SK-N-SH treated with all-trans-retinoic acid at 6 μM for 48 hours (cell line): Measurements from ENCODE around the gene PIEZO1.
A peak's percentile ranks its signal among the peaks of the same experiment; 100 is the strongest.

Experiments
- ATAC-seq: fragments of 200-7000 bp; cut with Tn5 transposase; 3 replicates; pipeline ENCODE4 v1.9.1; 2020; ENCODE audit warnings: mild to moderate bottlenecking, moderate library complexity
- ARNTL ChIP-seq: fragments of 450-650 bp; formaldehyde crosslinking; IDR thresholded peaks from 2 replicates; pipeline ENCODE4 v1.5.0; 2020; ENCODE audit warnings: low read depth, mild to moderate bottlenecking, moderate library complexity, borderline replicate concordance
- BACH2 ChIP-seq: fragments of 250-450 bp; sonication (Bioruptor Pico); IDR thresholded peaks from 2 replicates; pipeline ENCODE4 v1.9.0; 2021; ENCODE audit warnings: mild to moderate bottlenecking, borderline replicate concordance
- CSDC2 ChIP-seq: fragments of 250-450 bp; sonication (Bioruptor Pico); IDR thresholded peaks from 2 replicates; pipeline ENCODE4 v1.5.0; 2020; ENCODE audit warnings: mild to moderate bottlenecking, moderate library complexity
- ESRRG ChIP-seq: fragments of 250-450 bp; sonication (Bioruptor Pico); IDR thresholded peaks from 2 replicates; pipeline ENCODE4 v1.6.1; 2021; ENCODE audit warnings: mild to moderate bottlenecking
- GLIS3 ChIP-seq: fragments of 250-450 bp; sonication (Bioruptor Pico); IDR thresholded peaks from 2 replicates; pipeline ENCODE4 v1.5.0; 2020; ENCODE audit warnings: mild to moderate bottlenecking, moderate library complexity
- OSR1 ChIP-seq: fragments of 250-450 bp; sonication (Bioruptor Pico); IDR thresholded peaks from 2 replicates; pipeline ENCODE4 v1.8.0; 2022; ENCODE audit warnings: moderate library complexity, mild to moderate bottlenecking, inconsistent platforms
- PPARA ChIP-seq: fragments of 250-450 bp; sonication (Bioruptor Pico); IDR thresholded peaks from 2 replicates; pipeline ENCODE4 v1.5.0; 2020; ENCODE audit warnings: mild to moderate bottlenecking, borderline replicate concordance
- RARB ChIP-seq: fragments of 250-450 bp; sonication (Bioruptor Pico); IDR thresholded peaks from 2 replicates; pipeline ENCODE4 v1.8.0; 2021; ENCODE audit warnings: mild to moderate bottlenecking, moderate library complexity
- SNAI2 ChIP-seq: fragments of 250-450 bp; sonication (Bioruptor Pico); IDR thresholded peaks from 2 replicates; pipeline ENCODE4 v1.5.0; 2020; ENCODE audit warnings: mild to moderate bottlenecking, moderate library complexity
- TCF4 ChIP-seq: fragments of 250-450 bp; sonication (Bioruptor Pico); IDR thresholded peaks from 2 replicates; pipeline ENCODE4 v1.8.0; 2021; ENCODE audit warnings: mild to moderate bottlenecking, moderate library complexity, borderline replicate concordance
- TOX ChIP-seq: fragments of 250-450 bp; sonication (Bioruptor Pico); IDR thresholded peaks from 2 replicates; pipeline ENCODE4 v1.8.0; 2021; ENCODE audit warnings: mild to moderate bottlenecking, moderate library complexity, borderline replicate concordance
- ZFP3 ChIP-seq: fragments of 250-450 bp; sonication (Bioruptor Pico); IDR thresholded peaks from 2 replicates; pipeline ENCODE4 v1.5.0; 2020; ENCODE audit warnings: mild to moderate bottlenecking, moderate library complexity
- ZFP30 ChIP-seq: fragments of 450-650 bp; formaldehyde crosslinking; IDR thresholded peaks from 2 replicates; pipeline ENCODE4 v1.5.0; 2022; ENCODE audit warnings: mild to moderate bottlenecking, moderate library complexity
- ZNF565 ChIP-seq: fragments of 450-650 bp; formaldehyde crosslinking; conservative IDR thresholded peaks from 2 replicates; pipeline ENCODE4 v1.5.0; 2020; ENCODE audit warnings: low read depth, mild to moderate bottlenecking, moderate library complexity
- ZNF8 ChIP-seq: fragments of 450-650 bp; formaldehyde crosslinking; IDR thresholded peaks from 2 replicates; pipeline ENCODE4 v1.5.0; 2020; ENCODE audit warnings: mild to moderate bottlenecking, moderate library complexity
- TF ChIP-seq, protein P1 (sequence below): fragments of 250-450 bp; sonication (Bioruptor Pico); IDR thresholded peaks from 2 replicates; pipeline ENCODE4 v1.5.1; 2021; ENCODE audit warnings: mild to moderate bottlenecking, moderate library complexity
- TF ChIP-seq, protein P2 (sequence below): fragments of 250-450 bp; sonication (Bioruptor Pico); IDR thresholded peaks from 2 replicates; pipeline ENCODE4 v1.5.1; 2020; ENCODE audit warnings: low read depth, mild to moderate bottlenecking, moderate library complexity
- TF ChIP-seq, protein P3 (sequence below): fragments of 250-450 bp; sonication (Bioruptor Pico); IDR thresholded peaks from 2 replicates; pipeline ENCODE4 v1.8.0; 2021; ENCODE audit warnings: low read depth, mild to moderate bottlenecking, moderate library complexity, borderline replicate concordance

Gene PIEZO1

DNA sequence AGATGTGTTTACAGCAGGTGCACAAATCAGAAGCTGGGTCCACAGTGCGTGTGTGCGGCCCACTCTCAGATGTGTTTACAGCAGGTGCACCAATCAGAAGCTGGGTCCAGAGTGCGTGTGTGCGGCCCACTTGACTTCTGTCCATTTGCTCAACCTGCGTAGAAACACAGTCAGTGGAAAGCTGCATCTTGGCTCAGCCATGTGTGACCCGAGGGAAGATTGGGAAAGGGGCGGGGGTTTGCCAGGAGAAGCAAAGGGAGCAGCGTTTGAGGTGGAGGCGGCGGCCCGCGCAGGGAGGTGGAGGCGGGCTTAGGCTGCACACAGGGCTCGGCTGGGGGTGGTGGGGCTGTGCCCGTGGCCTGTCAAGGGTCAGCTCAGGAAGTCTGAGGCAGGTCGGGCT, 74.5 kb downstream of the PIEZO1 start:
- ATAC-seq, result no peak
- TF ChIP-seq TCF4 (CRISPR knock-in tag), result no peak
- TF ChIP-seq ZNF565 (CRISPR knock-in tag), result no peak
- TF ChIP-seq RARB (CRISPR knock-in tag), result no peak
- no peak for TF ChIP-seq GLIS3 (CRISPR knock-in tag)
- no peak for TF ChIP-seq SNAI2 (CRISPR knock-in tag)
- TF ChIP-seq, protein P1, sequence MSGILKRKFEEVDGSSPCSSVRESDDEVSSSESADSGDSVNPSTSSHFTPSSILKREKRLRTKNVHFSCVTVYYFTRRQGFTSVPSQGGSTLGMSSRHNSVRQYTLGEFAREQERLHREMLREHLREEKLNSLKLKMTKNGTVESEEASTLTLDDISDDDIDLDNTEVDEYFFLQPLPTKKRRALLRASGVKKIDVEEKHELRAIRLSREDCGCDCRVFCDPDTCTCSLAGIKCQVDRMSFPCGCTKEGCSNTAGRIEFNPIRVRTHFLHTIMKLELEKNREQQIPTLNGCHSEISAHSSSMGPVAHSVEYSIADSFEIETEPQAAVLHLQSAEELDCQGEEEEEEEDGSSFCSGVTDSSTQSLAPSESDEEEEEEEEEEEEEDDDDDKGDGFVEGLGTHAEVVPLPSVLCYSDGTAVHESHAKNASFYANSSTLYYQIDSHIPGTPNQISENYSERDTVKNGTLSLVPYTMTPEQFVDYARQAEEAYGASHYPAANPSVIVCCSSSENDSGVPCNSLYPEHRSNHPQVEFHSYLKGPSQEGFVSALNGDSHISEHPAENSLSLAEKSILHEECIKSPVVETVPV (CRISPR knock-in tag), result no peak
- TF ChIP-seq CSDC2, result no peak
- TF ChIP-seq, protein P2, sequence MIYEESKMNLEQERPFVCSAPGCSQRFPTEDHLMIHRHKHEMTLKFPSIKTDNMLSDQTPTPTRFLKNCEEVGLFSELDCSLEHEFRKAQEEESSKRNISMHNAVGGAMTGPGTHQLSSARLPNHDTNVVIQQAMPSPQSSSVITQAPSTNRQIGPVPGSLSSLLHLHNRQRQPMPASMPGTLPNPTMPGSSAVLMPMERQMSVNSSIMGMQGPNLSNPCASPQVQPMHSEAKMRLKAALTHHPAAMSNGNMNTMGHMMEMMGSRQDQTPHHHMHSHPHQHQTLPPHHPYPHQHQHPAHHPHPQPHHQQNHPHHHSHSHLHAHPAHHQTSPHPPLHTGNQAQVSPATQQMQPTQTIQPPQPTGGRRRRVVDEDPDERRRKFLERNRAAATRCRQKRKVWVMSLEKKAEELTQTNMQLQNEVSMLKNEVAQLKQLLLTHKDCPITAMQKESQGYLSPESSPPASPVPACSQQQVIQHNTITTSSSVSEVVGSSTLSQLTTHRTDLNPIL (CRISPR knock-in tag), result no peak
- TF ChIP-seq, protein P3, sequence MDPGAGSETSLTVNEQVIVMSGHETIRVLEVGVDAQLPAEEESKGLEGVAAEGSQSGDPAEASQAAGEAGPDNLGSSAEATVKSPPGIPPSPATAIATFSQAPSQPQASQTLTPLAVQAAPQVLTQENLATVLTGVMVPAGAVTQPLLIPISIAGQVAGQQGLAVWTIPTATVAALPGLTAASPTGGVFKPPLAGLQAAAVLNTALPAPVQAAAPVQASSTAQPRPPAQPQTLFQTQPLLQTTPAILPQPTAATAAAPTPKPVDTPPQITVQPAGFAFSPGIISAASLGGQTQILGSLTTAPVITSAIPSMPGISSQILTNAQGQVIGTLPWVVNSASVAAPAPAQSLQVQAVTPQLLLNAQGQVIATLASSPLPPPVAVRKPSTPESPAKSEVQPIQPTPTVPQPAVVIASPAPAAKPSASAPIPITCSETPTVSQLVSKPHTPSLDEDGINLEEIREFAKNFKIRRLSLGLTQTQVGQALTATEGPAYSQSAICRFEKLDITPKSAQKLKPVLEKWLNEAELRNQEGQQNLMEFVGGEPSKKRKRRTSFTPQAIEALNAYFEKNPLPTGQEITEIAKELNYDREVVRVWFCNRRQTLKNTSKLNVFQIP, result no peak
- TF ChIP-seq ZFP30 (CRISPR knock-in tag), result no peak
- no peak for TF ChIP-seq TOX

DNA sequence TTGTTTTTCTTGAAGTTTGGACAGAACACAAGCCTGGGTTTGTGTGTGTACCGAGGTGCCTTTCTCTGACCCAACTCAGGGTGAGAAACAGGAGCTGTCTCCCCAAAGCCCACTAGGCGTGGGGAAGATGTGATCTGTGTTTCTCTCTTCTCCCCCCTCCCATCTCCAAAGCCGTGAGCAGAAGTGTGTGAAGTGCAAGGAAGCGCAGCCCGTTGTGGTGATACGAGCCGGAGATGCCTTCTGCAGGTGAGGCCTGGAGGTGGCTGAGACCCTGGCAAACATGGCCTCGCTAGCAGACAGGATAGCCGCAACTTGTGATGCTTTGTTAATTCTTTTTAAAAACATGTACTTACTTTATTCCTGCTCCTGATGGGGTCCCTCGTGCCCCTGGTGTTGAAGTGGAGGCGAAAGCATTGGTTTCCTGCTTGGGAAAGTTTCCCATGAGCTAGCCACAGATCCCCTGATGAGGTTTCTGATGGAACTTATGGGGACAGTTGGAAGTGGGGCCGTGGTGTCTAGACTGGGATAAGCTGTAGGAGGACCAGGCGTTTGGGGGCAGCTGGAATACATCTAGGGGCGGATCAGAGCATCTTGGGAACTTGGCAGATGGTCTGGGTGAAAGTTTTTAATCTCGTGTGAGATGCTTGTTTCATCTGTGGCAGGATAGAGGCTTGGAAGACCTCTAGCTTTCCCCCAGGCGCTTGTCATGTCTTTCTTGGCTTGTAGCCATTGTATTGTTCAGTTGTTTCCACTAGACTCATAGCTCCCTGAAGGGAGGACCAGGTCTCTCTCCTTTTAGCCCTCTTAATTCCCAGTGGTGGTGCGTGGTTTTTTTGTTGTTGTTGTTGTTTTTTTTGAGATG, 77.8 kb downstream of the PIEZO1 start:
- no peak for ATAC-seq
- TF ChIP-seq OSR1 (CRISPR knock-in tag), result no peak
- TF ChIP-seq, protein P3, result no peak
- TF ChIP-seq ZFP3, result no peak
- no peak for TF ChIP-seq ZFP30 (CRISPR knock-in tag)
- TF ChIP-seq TOX, result no peak
- no peak for TF ChIP-seq SNAI2 (CRISPR knock-in tag)
- TF ChIP-seq PPARA (CRISPR knock-in tag), result no peak
- TF ChIP-seq CSDC2, result no peak

DNA sequence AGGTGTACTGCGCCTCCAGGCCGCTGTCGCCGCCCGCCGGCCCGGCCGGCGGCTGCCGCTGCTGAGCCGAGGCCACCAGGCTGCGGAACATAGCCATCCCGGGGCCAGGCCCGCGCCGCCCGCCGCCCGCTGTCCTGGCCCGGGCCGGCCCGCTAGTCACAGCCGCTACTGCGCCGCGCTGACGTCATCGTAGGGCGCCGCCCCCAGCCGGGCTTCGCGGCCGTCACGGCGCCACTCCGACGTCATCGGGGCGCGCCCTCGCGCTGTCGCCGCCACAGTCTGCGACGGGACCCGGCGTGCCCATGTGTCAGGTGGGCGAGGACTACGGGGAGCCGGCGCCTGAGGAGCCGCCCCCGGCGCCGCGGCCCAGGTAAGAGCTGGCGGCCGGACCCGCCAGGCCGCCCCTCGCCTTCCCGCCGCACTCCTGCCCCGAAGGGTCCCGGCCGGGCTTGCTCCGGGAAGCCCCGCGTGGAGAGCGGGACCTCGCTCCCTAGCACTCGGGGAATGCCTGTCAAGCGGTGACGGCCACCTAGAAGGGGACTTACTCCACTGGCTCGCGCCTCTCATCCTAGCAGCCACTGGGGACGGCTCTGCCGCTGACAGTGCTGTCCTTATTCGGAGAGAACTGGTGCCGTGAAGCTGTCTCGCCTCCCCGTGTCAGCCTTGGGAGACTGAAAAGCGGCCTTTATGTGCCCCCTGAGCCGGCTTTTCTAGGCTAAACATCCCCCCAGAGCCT, 78.6 kb downstream of the PIEZO1 start, which contains the start of the genes CTU2 and RNF166:
TSS of gene CTU2 (plus strand) at position 275 of the 736 bp plus-strand sequence. CDS start at position 303, 28 bp downstream.
TSS of gene RNF166 (minus strand) at position 180 of the 736 bp plus-strand sequence. CDS start at position 97, 83 bp downstream.
- TF ChIP-seq RARB (CRISPR knock-in tag) (no peak), BACH2 (CRISPR knock-in tag) (0 out of 2 replicates have a peak, but pooled peaks have one; percentile 61), CSDC2 (no peak), PPARA (CRISPR knock-in tag) (no peak), GLIS3 (CRISPR knock-in tag) (no peak)
- TF ChIP-seq, protein P3, result no peak
- peak; percentile 78 for ATAC-seq

DNA sequence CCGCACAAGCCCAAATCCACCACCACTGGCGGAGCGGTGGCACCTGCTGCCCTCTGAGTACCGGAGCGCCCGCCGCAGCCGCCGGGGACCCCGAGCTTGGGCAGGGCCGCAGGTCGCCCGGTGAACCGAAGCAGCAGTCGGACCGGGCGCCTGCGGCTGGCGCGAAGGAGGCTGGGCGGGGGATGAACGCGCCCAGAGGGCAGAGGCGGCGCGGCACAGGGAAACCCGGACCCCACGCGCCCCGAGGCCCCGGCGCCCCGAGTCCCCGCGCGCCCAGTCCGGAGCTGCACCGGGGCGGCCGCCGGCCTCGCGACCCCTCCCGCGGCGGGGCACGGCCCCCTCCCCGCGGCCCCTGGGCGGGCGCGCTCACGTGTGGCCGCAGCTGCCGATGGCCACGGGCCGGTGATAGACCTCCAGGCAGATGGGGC, 79.2 kb downstream of the PIEZO1 start:
- no peak for TF ChIP-seq ESRRG (CRISPR knock-in tag)
- TF ChIP-seq GLIS3 (CRISPR knock-in tag), result no peak
- TF ChIP-seq ZNF8 (CRISPR knock-in tag), result no peak
- no peak for TF ChIP-seq SNAI2 (CRISPR knock-in tag)
- TF ChIP-seq ZNF565 (CRISPR knock-in tag), result no peak
- TF ChIP-seq PPARA (CRISPR knock-in tag), result no peak
- TF ChIP-seq ARNTL, result no peak
- no peak for TF ChIP-seq OSR1 (CRISPR knock-in tag)
- ATAC-seq, result peak; percentile 5; the same call in 2 of the 3 replicates
